LHCN-M2 (cell line): ENCODE results near the gene SPOCK1. TPM values are rescaled to one million over a fixed set of nuclear protein-coding genes. Genes with fewer than 3 reads are reported as not detected.

ENCODE experiments used
- DNase-seq: peaks from one replicate; pipeline ENCODE4 v3.0.0-alpha.2; 2012; ENCODE audit warnings: low read depth
- total RNA-seq: library from RNA; depleted of rRNA; stranded (reverse); fragments of >200 nt; gene quantifications from 2 replicates; pipeline ENCODE4 v1.2.3, GENCODE V29; 2014

SPOCK1 gene
- total RNA-seq, 1 experiment from 2014 or later: 23.2 TPM

DNA sequence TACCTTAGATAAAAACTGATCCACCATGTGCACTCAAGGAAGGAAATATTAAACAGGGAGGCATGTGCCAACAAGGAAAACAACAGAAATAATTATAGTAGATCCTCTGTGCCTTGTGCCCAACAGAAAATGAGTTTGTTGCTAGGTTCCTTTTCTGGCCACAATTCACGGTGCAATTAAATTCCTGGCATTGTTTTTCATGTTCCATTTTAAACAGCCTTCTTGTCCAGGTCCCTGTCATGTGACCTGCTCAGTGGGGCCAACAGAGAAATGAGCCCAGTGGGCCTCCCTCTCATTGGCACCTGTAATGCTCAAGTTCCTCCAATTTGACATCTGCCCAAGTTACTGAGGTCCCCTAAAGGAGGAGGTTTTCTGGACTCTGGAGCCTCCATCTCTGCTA is 56.5 kb downstream of the SPOCK1 start:
- DNase-seq: no peak

DNA sequence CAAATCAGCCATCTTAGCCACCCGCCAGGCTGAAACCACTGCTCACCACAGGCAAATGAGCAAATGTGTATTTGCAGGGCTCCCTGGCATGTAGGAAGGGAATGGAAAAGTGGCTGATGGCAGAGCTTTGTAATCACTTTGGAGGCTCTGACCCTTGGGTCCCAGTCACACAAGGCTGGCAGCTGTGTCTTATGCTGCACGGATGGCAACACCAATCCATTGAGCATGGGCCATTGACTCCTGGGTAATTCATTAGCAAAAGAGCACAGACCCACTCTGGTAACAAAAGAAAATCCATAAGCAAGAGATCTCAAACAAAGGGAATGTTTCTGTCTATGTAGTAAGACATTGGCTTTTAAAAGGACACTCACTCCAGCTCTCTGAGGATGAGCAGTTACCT is 57.6 kb downstream of the SPOCK1 start:
- no peak for DNase-seq

DNA sequence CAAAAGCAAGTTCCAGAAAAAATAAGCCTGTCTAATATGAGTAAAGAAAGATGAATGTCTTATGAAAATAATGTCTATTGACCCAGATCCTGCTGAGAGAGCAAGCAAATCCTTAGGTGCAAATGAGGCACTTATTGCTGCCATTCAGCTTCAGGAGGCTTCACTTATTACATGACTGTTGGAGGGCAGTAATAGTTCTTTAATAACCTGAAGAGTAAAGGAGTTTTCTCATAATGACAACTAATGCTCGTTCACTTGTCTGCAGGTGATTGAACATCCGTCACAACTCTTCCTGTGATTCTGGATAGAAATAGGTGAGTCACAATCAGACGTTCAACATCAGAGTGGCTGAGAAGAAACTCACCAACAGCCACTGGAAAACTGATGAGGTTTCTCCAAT is 58.3 kb downstream of the SPOCK1 start:
- DNase-seq: no peak

DNA sequence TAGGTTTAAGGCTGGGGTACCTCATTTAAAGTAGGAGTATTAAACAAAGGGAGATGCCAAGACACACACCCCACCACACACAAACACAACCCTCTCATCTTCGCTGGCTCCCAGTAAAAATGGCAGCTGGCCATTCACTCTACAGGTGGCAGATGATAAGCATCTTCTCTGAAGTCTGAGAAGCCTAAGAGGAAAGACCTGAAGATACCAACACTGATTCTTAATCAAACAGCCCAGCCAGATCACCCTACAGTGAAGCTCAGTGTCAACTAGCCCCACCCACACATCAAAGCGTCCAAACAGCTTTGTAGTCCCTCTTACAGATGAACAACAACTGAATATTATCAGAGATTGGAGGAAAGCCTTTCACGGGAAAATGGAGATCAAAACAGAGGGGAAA is 59.5 kb downstream of the SPOCK1 start:
- no peak for DNase-seq

DNA sequence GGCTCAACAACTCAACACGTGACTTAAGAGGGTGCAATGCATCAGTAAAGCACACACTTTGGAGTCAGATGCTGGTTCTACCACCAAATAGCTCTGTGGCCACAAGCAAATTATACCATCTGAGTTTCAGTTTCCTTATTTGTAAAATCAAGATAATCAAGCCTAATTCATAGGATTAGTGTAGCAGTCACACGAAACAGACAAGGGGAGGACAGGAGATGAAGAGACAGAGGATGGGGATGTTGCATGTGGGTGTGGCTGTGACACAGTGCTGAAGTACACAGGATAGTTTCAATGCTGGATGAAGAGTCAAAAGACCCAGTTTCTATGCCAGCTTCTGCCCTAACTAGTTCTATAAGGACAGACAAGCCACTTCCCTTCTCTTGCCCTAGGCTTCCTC is 60.2 kb downstream of the SPOCK1 start:
- DNase-seq: no peak

DNA sequence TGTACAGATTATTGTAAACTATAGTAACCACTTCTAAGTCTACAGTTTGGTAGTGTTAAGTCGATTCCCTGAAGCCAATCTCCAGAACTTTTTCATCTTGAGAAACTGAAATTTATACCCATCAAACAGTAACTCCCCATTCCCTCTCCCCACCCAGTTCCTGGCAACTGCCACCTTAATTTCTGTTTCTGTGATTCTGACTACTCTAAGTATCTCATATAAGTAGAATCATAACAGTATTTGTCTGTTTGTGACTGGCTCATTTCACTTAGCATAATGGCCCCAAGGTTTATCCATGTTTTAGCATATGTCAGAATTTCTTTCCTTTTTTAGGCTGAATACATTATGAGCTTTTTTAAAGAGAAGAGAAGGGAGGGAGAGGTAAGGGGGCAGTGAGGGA is 61.4 kb downstream of the SPOCK1 start:
- no peak for DNase-seq

DNA sequence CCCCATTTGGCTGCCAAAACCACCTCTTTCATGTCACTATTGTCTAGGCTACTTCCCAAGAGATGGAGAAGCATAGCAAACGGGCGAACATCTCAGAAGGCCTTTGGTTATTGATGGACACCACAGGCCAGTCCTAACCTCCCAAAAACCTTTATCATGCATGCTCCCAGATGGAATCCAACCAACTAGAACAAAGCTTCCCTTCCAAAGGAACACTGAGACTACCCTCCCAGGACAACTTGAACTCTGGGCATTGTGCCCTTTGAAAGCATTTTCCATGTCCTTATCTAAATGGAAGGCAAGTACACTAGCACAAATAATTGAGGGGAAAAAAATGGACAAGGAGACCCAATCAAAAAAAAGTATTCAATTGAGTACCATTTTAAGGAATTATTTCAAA is 65.6 kb downstream of the SPOCK1 start:
- no peak for DNase-seq

DNA sequence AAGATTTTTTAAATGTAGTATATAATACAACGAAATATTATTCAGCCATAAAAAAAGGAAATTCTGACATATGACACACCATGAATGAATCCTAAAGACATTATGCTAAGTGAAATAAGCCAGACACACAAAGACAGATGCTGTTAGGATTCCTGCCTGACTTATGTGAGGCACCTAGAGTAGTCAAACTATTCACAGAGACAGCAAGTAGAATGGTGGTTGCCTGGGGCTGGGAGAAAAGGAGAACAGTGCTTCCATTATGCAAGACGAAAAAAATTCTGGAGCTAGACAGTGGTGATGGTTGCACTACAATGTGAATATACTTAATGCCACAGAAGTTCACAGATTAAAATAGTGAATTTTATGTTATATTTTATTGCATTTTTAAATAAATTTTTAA is 66.8 kb downstream of the SPOCK1 start:
- no peak for DNase-seq

DNA sequence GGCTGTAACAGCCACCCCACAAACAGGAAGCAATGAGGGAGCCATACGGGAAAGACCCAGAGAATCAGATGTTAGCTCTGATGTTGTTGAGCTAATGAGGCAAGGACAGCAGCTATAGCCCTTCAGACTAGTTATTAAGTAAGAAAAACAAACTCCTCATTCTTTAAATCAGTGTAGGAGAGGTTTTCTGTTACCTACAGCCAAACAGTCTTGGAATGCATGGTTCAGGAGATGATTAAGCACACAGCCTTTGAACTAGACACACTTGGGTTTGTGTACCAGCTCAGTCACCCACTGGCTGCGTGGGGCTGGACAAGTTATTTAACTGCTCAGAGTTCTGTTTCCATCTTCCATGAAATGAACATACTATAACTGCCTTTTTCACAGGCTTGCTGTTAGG is 68.1 kb downstream of the SPOCK1 start:
- no peak for DNase-seq

DNA sequence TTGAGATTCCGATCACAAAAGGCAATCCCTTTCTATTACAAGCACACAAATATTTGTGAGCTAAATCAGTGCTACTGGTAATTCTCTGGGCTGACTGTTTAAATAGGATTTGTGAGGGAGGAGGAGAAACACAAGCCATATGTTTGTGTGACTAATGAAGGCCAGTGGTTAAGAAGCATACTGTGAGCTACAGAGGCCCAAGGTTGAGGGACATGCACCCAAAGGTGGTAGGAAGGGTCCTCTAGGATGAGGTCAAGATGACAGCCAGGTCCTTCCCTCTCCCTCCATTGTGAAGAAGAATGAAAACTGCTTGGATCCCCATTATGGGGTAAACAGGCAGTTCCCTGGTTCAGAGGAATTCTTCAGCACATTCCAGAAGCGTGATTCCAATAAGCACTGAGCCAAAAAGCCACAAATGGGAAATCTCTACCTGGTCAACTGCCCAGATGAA is 83.9 kb downstream of the SPOCK1 start:
- DNase-seq: peak; percentile 72

DNA sequence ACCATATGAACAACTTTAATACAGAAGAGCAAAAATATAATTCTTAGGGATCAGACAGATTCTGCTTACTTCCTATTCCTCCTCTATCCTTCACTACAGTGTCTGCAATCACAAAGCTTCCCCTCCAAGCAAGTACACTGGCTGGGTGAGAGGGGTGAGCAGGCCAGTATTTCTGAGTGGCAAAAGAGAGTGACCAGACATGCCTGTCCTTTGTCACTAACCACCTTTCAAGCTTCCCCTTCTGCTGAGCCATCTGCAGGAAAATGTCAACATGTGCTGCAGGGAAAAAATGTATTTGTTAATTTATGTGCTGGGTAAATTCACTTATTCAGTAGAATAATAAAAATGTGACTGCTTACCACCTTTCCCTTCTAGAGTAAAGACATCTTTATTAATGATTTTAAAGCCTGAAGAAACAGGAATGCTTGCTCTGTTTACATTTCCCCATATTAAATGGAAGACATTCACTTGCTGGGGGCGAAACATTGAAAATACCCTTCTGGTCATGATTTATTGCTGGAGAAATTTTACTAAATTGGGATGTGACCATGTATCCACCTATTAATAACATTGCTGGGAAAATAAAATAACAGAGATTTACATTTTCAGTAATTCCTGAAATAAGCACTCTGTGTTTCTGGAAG is 84.9 kb downstream of the SPOCK1 start:
- no peak for DNase-seq

DNA sequence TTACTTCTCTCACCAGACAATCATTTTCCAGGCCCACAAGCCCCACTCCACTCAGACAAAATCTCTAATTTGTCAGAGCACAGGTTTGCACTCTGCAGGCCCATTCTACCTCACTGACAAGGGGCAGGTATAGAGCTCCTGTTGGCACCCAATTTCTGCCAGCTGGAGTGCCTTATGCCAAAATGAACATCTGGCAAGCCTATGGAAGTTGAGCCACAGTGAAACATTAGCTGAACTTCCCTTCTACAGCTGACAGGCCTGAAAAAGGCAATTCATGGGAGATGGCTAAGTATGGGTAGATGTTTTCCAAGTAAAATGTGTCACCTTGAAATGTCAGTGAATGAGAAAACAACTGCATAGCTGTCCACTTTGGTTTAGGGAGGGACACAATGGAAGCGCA is 87.0 kb downstream of the SPOCK1 start:
- no peak for DNase-seq

DNA sequence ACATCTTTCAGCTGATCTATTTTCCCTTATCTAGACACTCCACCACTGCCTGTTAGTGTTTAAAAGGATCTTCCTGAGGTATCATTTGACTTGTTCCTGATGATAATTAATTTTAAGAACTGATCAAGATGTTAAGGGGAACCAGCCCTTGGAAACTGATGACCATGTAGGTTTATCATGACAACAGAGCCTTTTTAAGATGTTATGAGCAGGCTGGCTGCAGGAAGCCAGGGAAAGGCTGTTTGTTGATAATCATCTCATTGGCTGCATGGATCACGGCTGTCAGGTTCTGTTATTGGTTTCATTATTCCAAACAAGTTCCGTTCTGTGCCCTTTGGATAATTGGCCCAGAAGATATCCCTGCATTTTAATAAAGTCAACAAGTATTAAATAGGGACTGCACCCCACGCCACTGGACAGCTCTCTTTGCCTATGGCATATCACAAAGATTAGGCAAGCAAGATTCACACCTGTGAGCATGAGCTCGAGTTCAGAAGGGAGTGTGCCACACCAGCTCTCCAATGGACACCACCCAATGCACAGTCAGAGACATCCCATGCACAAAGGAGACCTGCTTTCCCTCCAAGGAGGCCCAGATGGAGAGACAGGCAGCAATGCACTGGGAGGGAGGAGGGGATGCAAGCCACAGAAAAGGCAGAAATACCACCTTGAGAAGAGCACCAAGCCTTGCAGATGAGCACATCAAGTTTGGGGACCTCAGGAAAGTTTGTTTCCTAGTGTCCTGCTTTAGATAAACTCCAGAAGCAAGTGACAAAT is 88.7 kb downstream of the SPOCK1 start:
- DNase-seq: no peak

DNA sequence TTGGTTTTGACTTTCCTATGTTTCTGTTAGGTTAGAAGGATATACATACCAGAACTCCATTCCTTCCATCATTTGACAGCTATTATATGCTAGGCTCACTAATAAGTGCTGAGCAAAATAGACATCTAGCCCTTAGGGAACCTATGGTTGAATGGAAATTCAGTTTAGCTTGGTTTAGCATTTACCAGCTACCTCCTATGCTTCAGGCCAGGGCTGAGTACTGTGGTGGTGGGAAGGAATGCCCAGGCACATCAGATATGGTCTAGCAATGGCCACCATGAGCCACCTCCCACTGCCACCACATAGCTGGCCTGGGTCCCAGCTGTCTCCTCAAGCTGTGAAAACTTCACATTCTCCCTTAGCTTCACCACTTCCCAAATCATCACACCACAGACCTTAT is 89.4 kb downstream of the SPOCK1 start:
- DNase-seq: no peak

DNA sequence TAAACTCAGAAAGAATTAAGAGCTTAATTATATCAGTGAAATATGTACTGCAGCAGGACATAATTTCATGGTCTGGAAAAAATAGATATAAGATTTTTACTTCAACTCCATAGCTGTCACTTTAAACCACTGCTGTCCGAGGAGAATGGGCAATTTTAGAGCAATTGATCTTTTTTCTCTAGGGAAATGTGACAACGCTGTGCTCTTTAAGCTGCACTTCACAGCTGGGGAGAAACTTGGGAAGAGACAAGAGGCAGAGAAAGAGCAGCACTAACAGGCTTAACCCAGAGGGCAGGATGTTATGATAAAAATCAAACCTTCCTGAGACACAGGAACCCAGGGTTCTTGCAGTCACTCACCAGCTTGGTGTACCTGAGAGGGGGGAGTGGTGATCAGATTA is 92.0 kb downstream of the SPOCK1 start:
- DNase-seq: no peak

DNA sequence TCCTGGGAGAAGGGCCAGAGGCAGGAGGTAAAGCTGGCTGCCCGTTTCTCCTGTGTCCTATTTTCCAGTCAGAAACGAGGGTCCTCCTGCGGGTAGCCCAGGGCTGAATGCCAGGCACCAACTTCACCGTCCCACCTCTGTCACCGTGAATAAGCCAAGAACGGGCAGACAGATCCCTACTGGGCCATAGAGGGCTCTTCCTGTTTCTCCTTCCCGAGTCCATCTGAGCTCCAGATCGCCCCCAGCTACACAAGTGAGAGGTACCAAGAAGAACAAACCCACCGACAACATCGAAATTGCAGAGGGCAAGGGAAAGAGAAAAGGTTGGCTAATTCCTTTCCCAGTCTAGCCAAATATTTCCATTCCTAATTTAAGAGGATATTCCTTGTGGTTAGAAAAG is 93.7 kb downstream of the SPOCK1 start:
- no peak for DNase-seq

DNA sequence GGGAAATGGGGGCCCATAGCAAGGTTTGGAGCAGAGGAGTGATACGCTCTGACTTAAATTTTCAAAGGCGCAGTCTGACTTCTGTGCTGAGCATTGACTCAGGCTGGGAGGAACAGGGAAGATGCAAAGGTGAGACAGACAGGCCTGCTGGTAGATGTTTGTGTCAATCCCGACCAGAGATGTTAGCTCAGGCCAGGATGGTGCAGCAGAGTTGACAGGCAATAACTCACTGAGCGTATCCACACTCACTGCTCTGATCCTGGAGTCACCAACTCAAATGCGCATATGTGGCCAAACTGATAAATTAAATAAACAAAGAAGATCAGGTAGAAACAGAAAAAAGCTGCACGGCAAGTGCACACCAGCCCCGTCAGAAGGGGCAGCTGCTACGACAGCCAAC is 95.3 kb downstream of the SPOCK1 start:
- no peak for DNase-seq

DNA sequence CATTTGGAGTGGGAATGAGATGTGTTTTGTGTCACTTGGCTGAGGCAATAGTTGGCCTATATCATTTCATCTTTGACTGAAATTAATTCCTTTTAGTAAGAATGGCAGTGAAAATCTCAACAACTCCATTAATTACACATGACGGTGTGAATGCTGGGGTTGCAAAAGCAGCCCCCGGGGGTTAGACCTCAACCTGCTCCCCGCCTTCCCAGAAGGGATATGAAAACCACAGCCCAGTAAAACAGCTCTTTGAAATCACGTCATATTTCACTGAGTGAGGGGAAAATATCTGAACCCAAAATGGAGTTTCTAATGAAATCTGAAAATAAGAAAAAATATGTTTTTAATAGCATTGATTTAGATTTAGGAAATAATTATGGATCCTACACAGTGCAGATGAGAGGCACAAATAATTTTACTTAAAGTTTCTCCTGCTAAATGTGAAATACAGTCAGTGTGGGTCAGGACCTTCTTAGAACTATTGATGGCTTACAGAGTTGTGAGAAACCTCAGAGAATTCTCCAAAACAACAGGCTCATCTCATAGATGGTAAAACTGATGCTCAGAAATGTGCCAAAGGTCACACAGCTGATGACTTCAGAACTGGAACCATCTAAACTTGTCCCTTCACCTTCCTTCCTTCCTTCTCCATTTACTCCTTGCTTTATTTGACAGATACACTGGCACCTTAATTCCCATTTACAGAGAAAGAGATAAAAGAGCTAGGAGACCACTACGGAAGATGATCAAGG is 96.5 kb downstream of the SPOCK1 start:
- no peak for DNase-seq

DNA sequence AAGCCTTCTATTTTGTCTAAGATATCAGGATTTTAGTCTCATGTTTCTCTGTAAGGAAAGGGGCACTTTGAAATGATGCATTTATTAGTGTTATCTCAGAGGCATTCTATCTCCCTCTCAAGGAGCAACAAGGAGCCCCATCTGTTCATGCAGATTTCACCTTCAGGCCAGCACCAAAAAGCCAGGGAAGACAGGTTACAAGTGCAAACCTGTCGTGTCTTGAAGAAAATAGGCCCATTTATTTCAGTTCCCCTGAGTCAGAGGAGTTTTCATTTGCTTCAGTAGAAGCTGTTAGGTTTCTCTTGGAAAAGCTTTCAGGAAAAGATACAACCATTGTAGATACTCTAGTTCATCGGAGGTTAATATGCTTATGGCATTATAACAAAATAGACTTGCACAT is 97.2 kb downstream of the SPOCK1 start:
- DNase-seq: no peak

DNA sequence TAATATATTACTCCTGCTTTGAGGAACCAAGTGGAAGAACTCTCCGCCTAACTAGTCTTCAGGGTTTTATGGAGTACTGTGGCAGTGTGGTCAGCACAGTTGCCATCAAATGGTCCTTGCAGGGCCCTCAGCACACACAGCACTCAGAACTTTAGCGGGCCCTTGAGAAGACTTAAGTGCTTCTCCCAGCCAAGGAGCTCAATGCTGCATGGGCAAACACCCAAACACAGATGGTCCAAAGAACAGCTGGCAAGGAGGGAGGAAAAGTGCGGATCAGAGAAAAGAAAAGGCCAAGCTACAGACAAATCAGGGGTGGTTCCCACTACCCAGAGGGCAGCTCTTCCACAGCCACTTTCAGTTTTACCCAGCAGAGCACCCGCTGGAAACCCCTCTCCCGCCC is 98.6 kb downstream of the SPOCK1 start:
- DNase-seq: peak; percentile 2

DNA sequence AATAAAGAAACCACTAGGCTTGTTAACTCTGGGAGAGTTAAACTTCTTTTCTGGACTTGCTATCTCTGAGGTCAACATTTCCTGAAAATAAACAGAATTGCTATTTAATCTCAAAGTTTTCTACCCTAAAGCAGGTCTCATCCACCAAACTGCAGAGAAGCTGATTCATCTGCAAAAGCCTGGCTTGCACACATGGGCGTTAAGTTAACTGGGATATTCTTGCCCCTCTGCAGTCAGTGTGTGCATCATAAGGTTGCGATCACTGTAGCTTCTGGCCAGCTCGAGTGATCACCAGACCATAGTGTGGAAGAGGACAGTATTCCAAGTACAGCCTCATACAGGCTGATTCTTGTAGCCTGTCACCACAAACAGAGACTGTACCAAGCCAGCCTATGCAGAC is 99.2 kb downstream of the SPOCK1 start:
- no peak for DNase-seq

DNA sequence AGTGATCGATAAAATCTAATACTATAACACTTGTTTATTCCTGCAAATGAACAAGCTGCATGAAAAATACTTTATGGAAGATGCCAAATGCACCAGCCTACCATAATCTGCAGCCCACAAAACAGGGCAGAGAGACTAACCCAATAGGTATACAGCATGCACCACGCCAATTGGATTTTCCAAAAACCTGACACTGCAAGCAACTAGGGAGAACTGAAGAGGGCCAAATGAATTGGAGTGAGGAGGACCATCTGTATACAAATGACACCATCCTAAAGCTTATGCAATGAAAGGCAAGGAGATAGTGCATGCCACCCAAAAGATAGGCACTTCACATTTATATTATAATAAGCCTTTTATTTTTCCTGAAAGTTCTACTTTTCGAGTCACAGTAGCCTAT is 100.4 kb downstream of the SPOCK1 start:
- DNase-seq: no peak

DNA sequence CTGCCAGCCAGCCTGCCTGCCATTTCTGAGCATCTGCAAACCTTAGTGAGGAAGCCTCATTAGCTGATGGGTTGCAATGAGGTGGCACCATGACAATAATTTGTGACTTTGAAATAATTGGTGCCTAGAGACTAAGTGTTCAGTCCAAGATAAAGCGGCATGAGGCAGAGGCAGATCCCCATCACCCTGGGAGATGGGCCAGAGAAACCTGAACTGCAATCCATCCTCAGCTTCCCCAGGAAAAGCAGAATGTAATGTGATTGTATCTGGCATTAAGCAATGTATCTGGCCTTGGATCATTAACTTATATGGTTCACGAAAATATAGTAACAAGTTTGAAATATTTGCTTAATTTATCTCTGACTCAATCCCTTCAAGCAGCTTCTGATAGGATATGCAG is 101.0 kb downstream of the SPOCK1 start:
- no peak for DNase-seq
